ENCODE data around the gene C2CD2.

Gene C2CD2

GRCh38 chr21:41970751-41971653, 17.2 kb upstream of the C2CD2 start:
- Mint-ChIP-seq H3K27ac (peak overlapping the region; percentile 48), H3K9me3 (peaks cover 11% of the 10 kb centered on the region), H3K4me3 (no peak overlapping the region), H3K4me1 (peaks cover 68% of the 10 kb centered on the region), H3K27me3 (ENCODE audit: low read depth, poor library complexity) (peaks cover 17% of the 10 kb centered on the region), H3K36me3 (ENCODE audit: low read depth) (peaks cover 5% of the 10 kb centered on the region)
- TF ChIP-seq CTCF (IDR thresholded peaks at IDR 0.05), result no peak
- DNase-seq, result no peak

- peaks cover 11% of the 10 kb centered on the region for H3K9me3 Mint-ChIP-seq
- no peak overlapping the region for H3K4me3 Mint-ChIP-seq
- H3K36me3 Mint-ChIP-seq (ENCODE audit: low read depth), result peaks cover 5% of the 10 kb centered on the region
- DNase-seq, result no peak
- peaks cover 77% of the 10 kb centered on the region for H3K4me1 Mint-ChIP-seq
- H3K27ac Mint-ChIP-seq, result no peak overlapping the region
- TF ChIP-seq CTCF (IDR thresholded peaks at IDR 0.05), result no peak
- H3K27me3 Mint-ChIP-seq (ENCODE audit: low read depth, poor library complexity), result peaks cover 23% of the 10 kb centered on the region
Measured at GRCh38 chr21:41970106-41970391, 16.2 kb upstream of the C2CD2 start.

- TF ChIP-seq CTCF (IDR thresholded peaks at IDR 0.05), result no peak
- H3K36me3 Mint-ChIP-seq (ENCODE audit: low read depth), result peaks cover 2% of the 10 kb centered on the region
- peaks cover 26% of the 10 kb centered on the region for H3K27me3 Mint-ChIP-seq (ENCODE audit: low read depth, poor library complexity)
- peaks cover 76% of the 10 kb centered on the region for H3K4me1 Mint-ChIP-seq
- H3K27ac Mint-ChIP-seq, result peak overlapping the region; percentile 96
- DNase-seq, result no peak
- H3K9me3 Mint-ChIP-seq, result peaks cover 9% of the 10 kb centered on the region
- no peak overlapping the region for H3K4me3 Mint-ChIP-seq
Measured at GRCh38 chr21:41967708-41968107, 13.9 kb upstream of the C2CD2 start.

- H3K27ac Mint-ChIP-seq, result peak overlapping the region; percentile 5
Measured at GRCh38 chr21:41966872-41967621, 13.2 kb upstream of the C2CD2 start.

GRCh38 chr21:41966041-41966833, 12.4 kb upstream of the C2CD2 start:
- Mint-ChIP-seq H3K27me3 (ENCODE audit: low read depth, poor library complexity) (peaks cover 25% of the 10 kb centered on the region), H3K27ac (peak overlapping the region; percentile 5), H3K36me3 (ENCODE audit: low read depth) (no peaks in the 10 kb centered on the region), H3K9me3 (peaks cover 8% of the 10 kb centered on the region), H3K4me1 (peaks cover 88% of the 10 kb centered on the region), H3K4me3 (no peak overlapping the region)
- DNase-seq, result no peak
- no peak for TF ChIP-seq CTCF (IDR thresholded peaks at IDR 0.05)

More at GRCh38 chr21:41966872-41967621, 13.2 kb upstream of the C2CD2 start:
- Mint-ChIP-seq H3K9me3 (peaks cover 8% of the 10 kb centered on the region), H3K4me3 (no peak overlapping the region), H3K36me3 (ENCODE audit: low read depth) (no peaks in the 10 kb centered on the region), H3K4me1 (peaks cover 81% of the 10 kb centered on the region), H3K27me3 (ENCODE audit: low read depth, poor library complexity) (peaks cover 25% of the 10 kb centered on the region)
- DNase-seq, result no peak
- no peak for TF ChIP-seq CTCF (IDR thresholded peaks at IDR 0.05)
